H4 (cell line): ENCODE results near the gene G6PC2. TPM values are rescaled to one million over a fixed set of nuclear protein-coding genes. Genes with fewer than 3 reads are reported as not detected.
A peak's percentile ranks its signal among the peaks of the same experiment; 100 is the strongest.
"Not testable (repeated sequence)": the region's sequence is repeated elsewhere in the genome, so short reads cannot be mapped to it uniquely, and the experiment has no call there.

Experiments
- DNase-seq: peaks from one replicate; pipeline ENCODE4 v3.0.0-alpha.2; 2015; ENCODE audit warnings: low spot score
- total RNA-seq: library from RNA; depleted of rRNA; stranded (reverse); fragments of >200 nt; shearing (Covaris generic); gene quantifications from 2 replicates; pipeline ENCODE4 v1.2.3, GENCODE V29; 2014; rRNA removed

Gene G6PC2, protein sequence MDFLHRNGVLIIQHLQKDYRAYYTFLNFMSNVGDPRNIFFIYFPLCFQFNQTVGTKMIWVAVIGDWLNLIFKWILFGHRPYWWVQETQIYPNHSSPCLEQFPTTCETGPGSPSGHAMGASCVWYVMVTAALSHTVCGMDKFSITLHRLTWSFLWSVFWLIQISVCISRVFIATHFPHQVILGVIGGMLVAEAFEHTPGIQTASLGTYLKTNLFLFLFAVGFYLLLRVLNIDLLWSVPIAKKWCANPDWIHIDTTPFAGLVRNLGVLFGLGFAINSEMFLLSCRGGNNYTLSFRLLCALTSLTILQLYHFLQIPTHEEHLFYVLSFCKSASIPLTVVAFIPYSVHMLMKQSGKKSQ
- not detected in 2 replicates for total RNA-seq

- no peak for DNase-seq
Observed at GRCh38 chr2:168901003-168901402, at the start of gene G6PC2. Gene G6PC2 (plus strand): TSS chr2:168901291. CDS start chr2:168901332, 41 bp downstream.

DNA sequence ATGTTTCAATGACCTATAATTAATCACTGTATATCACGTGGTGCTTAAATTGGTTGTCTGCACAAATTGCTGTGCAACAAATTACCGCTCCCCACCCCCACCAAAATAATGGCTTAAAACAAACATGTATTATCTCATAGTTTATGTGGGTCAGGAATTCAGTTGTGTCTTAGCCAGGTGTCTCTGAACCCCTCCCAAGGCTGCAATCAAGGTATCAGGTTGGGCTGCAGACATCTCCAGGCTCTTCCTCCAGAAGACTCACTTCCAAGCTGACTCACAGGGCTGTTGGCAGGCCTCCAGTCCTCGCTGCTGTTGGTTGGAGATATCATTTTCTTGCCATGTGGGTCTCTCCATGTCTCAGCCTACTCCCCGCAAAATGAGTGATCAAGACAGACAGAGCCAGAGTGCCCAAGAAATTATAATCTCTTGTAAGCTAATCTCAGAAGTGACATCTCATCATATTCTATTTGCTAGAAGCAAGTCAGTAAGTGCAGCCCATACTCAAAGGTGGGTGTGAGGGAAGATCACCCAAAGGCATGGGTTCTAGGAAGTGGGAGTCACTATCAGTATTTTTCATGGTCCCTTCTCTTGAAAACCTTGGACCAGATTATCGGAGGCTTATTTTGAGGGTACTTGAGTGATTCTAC, 49.3 kb upstream of the G6PC2 start:
- peak; percentile 40 for DNase-seq

DNA sequence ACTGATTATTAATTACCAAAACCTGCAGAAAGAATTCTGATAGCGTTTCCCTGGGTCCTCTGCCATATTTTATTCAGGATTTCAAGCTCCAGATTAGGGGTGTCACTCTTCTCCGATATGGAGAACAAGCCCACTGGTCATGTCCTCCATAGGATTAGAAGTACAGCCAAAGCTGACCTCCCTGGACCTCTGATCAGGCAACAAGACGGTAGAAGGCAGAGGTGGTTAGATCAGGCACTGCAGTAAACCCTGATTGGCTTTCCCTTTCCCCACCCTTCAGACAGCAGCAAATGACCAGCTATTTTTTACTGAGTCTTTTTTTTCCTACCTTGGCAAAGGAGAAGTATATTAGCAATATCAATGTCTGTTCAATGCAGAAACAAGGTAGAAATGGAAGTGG, 48.6 kb upstream of the G6PC2 start:
- no peak for DNase-seq

DNA sequence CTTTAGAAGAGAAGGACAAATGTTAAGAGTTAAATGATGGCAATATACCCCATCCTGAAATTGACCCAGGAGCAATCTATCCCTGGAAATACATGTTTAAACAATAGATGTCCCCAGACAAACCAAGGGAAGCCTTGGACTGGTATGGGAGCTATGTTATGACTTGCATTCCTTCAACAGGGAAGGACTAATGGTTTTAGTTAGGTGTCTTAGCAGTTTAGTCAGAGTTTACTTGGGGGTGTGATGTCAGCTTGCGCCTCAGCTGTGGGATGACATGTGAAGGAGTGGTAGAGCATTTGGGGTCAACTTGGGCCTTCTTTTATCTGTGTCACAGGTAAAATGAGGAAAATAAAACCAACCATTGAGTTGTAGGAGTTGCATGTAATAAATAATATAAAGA, 47.6 kb upstream of the G6PC2 start:
- DNase-seq = no peak

- DNase-seq = no peak
Observed at GRCh38 chr2:168854651-168855050, 46.4 kb upstream of the G6PC2 start.

DNA sequence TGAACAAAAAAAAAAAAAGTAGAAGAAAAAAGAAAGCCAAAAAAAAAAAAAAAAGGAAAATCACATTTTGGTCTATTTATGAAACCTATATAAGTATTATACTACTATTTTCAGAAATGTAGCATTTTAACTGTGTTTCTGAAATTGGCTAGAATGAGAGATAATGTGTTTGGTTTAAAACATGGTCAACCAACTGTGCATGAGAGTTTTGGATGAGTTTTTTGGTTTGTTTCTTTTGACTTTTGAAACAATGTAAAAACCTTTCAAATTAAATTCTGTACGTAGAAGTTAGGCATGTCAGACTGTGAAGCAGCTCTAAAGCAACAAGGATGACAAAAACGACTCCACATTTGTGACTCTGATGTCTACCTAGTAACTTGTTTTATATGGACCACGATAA, 45.5 kb upstream of the G6PC2 start:
- no peak for DNase-seq

DNA sequence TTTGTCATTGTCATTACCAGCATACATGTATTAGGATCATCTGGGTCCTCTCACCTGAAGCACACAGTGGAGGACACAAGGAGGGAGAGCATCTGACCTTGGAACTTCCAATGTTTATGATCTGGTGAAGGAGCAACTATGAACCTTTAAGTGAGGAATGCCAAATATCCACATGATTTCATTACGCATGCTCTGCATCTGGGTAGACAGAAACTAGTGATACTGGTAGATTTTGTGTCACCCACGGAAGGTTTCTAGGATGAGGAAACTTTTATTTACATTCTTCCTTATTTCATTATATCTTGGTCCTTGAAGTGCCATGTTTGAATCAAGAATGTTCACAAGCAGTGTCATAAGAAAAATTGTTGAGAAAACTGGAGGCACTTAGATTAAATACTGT, 42.9 kb upstream of the G6PC2 start:
- no peak for DNase-seq

DNA sequence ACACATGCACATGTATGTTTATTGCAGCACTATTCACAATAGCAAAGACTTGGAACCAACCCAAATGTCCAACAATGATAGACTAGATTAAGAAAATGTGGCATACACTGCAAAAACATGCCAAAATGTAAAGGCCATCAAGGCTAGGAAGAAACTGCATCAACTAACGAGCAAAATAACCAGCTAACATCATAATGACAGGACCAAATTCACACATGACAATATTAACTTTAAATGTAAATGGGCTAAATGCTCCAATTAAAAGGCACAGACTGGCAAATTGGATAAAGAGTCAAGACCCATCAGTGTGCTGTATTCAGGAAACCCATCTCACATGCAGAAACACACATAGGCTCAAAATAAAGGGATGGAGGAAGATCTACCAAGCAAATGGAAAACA, 33.9 kb upstream of the G6PC2 start:
- not testable (repeated sequence) for DNase-seq

- DNase-seq = not testable (repeated sequence)
Observed at GRCh38 chr2:168870369-168870768, 30.7 kb upstream of the G6PC2 start.

- not testable (repeated sequence) for DNase-seq
Observed at GRCh38 chr2:168870824-168871223, 30.3 kb upstream of the G6PC2 start.

GRCh38 chr2:168874368-168875054, 26.6 kb upstream of the G6PC2 start:
- DNase-seq = no peak

DNA sequence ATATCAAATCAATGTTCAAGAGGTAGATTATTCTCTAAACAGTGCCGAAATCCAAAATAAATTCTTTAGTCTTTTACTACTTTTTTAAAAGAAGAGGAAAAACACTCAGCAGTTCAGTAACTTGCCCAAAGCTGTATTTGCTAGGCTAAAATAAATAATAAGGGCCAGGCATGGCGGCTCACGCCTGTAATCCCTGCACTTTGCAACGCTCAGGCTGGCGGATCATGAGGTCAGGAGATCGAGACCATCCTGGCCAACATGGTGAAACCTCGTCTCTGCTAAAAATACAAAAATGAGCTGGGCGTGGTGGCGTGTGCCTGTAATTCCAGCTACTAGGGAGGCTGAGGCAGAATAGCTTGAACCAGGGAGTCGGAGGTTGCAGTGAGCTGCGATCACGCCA, 18.9 kb upstream of the G6PC2 start:
- DNase-seq = not testable (repeated sequence)

DNA sequence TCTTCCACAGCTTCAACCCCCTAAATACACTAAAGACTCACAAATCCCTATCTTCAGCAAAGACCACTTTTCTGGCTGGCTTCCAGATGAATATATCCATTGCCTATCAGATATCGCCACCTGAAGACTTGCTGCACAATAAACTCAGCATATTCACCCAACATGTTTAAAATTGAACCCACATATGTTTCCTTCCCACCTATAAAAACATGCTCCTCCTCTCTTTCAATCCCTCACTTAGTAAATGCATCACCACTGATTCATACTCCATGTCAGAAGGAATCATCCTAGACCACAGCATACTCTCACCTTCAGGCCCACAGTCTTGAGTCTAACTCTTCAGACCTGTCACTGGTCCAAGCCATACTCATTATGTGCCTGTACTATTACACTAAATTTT, 16.1 kb upstream of the G6PC2 start:
- DNase-seq = no peak

- no peak for DNase-seq
Observed at GRCh38 chr2:168889635-168890005, 11.5 kb upstream of the G6PC2 start.

GRCh38 chr2:168890006-168890782, 10.9 kb upstream of the G6PC2 start, which contains the start of gene SPC25:
Gene SPC25 (minus strand): TSS chr2:168890430. CDS start chr2:168889519, 911 bp downstream.
- DNase-seq = peak; percentile 92

- DNase-seq = no peak
Observed at GRCh38 chr2:168892327-168892726, 8.8 kb upstream of the G6PC2 start.

DNA sequence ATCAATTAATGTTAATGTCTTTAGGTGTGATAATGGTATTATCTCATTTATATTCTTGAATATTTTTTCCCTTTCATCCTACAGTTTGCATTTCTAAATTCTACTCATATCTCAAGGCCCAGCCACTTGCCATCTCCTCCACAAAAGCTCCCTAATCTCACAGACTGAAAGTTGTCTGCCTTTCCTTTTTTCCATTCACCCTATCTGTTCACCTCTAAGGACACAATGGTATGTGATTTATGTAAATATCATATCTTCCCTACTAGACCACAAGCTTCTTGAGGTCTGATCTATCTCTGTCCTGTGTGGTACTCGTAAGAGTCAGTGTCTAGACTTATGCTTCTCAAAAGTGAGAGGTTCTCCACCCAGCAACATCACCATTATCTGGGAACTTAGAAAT, 7.0 kb upstream of the G6PC2 start:
- DNase-seq = no peak

DNA sequence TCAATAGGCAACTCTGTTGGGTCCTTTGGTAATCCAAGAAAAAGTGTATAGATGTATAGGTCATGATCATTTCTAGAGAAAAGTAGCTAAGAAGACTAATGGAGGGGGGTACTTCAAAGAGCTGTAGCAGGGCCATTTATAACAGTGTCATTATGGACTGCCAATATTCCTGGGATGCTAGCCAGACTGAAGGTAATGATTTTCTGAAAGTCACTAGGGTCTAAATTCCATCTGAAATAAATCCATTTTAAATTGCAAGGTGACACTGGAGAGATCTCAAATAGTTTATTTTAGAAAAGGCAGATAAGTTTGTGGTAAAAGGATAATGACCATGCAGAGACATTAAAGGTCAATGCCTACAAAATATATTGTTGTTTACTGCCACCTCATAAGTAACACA, 6.4 kb upstream of the G6PC2 start:
- DNase-seq = no peak

GRCh38 chr2:168895771-168896170, 5.3 kb upstream of the G6PC2 start:
- DNase-seq = no peak

- DNase-seq = no peak
Observed at GRCh38 chr2:168896783-168897182, 4.3 kb upstream of the G6PC2 start.

DNA sequence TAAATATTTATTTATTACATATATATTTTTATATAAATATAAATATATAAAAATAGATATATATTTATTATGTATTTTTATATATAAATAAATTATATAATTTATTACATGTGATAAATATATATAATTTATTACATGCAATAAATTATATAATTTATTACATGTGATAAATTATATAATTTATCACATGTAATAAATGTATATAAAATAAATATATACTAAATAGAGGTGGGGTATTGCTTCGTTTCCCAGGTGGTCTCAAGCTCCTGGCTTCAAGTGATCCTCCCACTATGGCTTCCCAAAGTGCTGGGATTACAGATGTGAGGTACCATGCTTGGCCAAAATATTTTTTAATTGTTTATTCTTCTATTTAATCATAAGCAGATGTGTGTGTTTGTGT, 3.6 kb upstream of the G6PC2 start:
- no peak for DNase-seq

DNA sequence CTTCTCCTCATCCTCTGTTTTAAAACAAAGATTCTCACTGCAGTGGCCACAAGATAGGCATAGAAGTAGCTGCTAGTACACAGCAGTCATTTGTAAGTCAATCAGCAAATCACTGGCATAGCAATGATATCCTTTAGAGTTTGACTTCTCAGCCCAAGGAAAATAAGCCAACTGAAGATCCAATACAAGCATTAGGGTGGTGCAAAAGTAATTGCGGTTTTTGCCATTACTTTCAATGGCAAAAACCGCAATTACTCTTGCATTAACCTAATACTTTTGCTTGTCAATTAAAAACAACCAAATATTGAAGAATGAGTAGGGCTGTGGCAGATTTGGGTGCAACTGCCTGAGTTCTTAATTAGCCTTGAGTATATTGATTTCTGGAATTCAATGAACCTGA, 2.8 kb downstream of the G6PC2 start:
- no peak for DNase-seq
